ENCODE results near the gene ZC3H12A. TPM values are rescaled to one million over a fixed set of nuclear protein-coding genes. Genes with fewer than 3 reads are reported as not detected.
A peak's percentile ranks its signal among the peaks of the same experiment; 100 is the strongest.

ZC3H12A gene
- total and polyA plus RNA-seq, 10 of the 15 experiments (the other 5 are each of a cell fraction or from before 2014, with no cell fraction given): 0.35 to 30.2 (median 13.8) TPM

- TF ChIP-seq PKNOX1 (IDR thresholded peaks at IDR 0.05) (no peak), BRCA1 (IDR thresholded peaks at IDR 0.05; ENCODE audit: low read depth, low read length) (no peak), SMC3 (IDR thresholded peaks at IDR 0.05; ENCODE audit: borderline replicate concordance, low read length) (no peak), NBN (IDR thresholded peaks at IDR 0.05) (0 out of 2 replicates have a peak, but pooled peaks have one; percentile 59), ZNF622 (IDR thresholded peaks at IDR 0.05) (no peak), ZNF274 (IDR thresholded peaks at IDR 0.05; ENCODE audit: insufficient read depth, insufficient read length) (no peak), ATF2 (IDR thresholded peaks at IDR 0.05; ENCODE audit: low read length) (no peak), KLF5 (IDR thresholded peaks at IDR 0.05; ENCODE audit: partially characterized antibody) (no peak), EP300 (IDR thresholded peaks at IDR 0.05; ENCODE audit: borderline replicate concordance in 1 of 2, control insufficient read depth in 1 of 2, low read depth in 2 of 2, low read length in 2 of 2) (0 out of 4 replicates have a peak, but pooled peaks of 1 of the 2 experiments have one; percentile 7), SUZ12 (IDR thresholded peaks at IDR 0.05; ENCODE audit: unreplicated experiment) (no peak), ZBTB40 (IDR thresholded peaks at IDR 0.05; ENCODE audit: borderline replicate concordance) (no peak), IRF4 (IDR thresholded peaks at IDR 0.05; ENCODE audit: low read depth, low read length) (no peak), FOXM1 (IDR thresholded peaks at IDR 0.05; ENCODE audit: low read depth, low read length) (no peak), ZNF217 (IDR thresholded peaks at IDR 0.05) (no peak), CEBPB (IDR thresholded peaks at IDR 0.05; ENCODE audit: borderline replicate concordance in 1 of 2, low read depth in 2 of 2, low read length in 2 of 2) (no peak), NR2C1 (IDR thresholded peaks at IDR 0.05) (peak; percentile 65), KDM1A (IDR thresholded peaks at IDR 0.05; ENCODE audit: borderline replicate concordance) (no peak), JUND (IDR thresholded peaks at IDR 0.05; ENCODE audit: low read depth, low read length) (peak; percentile 46; the same call in 1 of the 2 replicates), NFXL1 (IDR thresholded peaks at IDR 0.05; ENCODE audit: borderline replicate concordance) (no peak), NFYA (IDR thresholded peaks at IDR 0.05; ENCODE audit: borderline replicate concordance, low read depth, low read length) (no peak), SREBF1 (IDR thresholded peaks at IDR 0.05; ENCODE audit: low read length) (no peak)
These were observed 5.1 kb downstream of the ZC3H12A start (continued) for GRCh38 chr1:37479255-37480124.

Measured in GM12878 (cell line).